Neural progenitor cell (in vitro differentiated cells): ENCODE data around the gene MME. TPM values are rescaled to one million over a fixed set of nuclear protein-coding genes. Genes with fewer than 3 reads are reported as not detected.

Experiments used
- DNase-seq: peaks from one replicate; pipeline ENCODE4 v3.0.0-alpha.2; 2016; ENCODE audit warnings: low spot score
- H2AFZ ChIP-seq: fragments of 200-600 bp; sonication (generic); replicated peaks from 2 replicates; pipeline ENCODE4 v1.6.1; 2016; ENCODE audit warnings: antibody characterized with exemption
- H3F3A ChIP-seq: fragments of 200-600 bp; sonication (generic); 2 replicates; pipeline ENCODE4 v1.6.1; 2016; ENCODE audit warnings: antibody characterized with exemption, low read depth
- H3K27ac ChIP-seq: fragments of 200-600 bp; sonication (generic); 2 replicates; pipeline ENCODE4 v1.5.1; 2016; ENCODE audit warnings: mild to moderate bottlenecking
- H3K27me3 ChIP-seq: fragments of 200-600 bp; sonication (generic); 2 replicates; pipeline ENCODE4 v1.6.1; 2016; ENCODE audit warnings: mild to moderate bottlenecking, moderate library complexity
- H3K36me3 ChIP-seq: fragments of 200-600 bp; sonication (generic); 2 replicates; pipeline ENCODE4 v1.5.1; 2016
- H3K4me1 ChIP-seq: fragments of 200-600 bp; sonication (generic); 2 replicates; pipeline ENCODE4 v1.6.1; 2016; ENCODE audit warnings: mixed run types
- H3K4me2 ChIP-seq: fragments of 200-600 bp; sonication (generic); 2 replicates; pipeline ENCODE4 v1.6.1; 2016
- H3K4me3 ChIP-seq: fragments of 200-600 bp; sonication (generic); 2 replicates; pipeline ENCODE4 v1.5.1; 2016
- H3K79me2 ChIP-seq: fragments of 200-600 bp; sonication (generic); 2 replicates; pipeline ENCODE4 v1.6.1; 2016; ENCODE audit warnings: low read depth
- H3K9ac ChIP-seq: fragments of 200-600 bp; sonication (generic); 2 replicates; pipeline ENCODE4 v1.6.1; 2016
- H3K9me3 ChIP-seq: fragments of 200-600 bp; sonication (generic); 2 replicates; pipeline ENCODE4 v1.5.1; 2016; ENCODE audit warnings: low read depth
- H4K20me1 ChIP-seq: fragments of 200-600 bp; sonication (generic); 2 replicates; pipeline ENCODE4 v1.6.1; 2016; ENCODE audit warnings: low read depth
- H3K27ac Mint-ChIP-seq: 3 replicates; pipeline ENCODE4 v1.8.0; 2021; ENCODE audit warnings: mixed read lengths
- H3K27me3 Mint-ChIP-seq: 2 replicates; pipeline ENCODE4 v1.8.0; 2022; ENCODE audit warnings: low read depth, mild to moderate bottlenecking, inconsistent platforms, moderate library complexity, mixed read lengths; ENCODE audit not compliant: insufficient read depth
- H3K36me3 Mint-ChIP-seq: 3 replicates; pipeline ENCODE4 v1.8.0; 2021; ENCODE audit warnings: mixed read lengths
- H3K4me1 Mint-ChIP-seq: 3 replicates; pipeline ENCODE4 v1.8.0; 2021; ENCODE audit warnings: mixed read lengths
- H3K4me3 Mint-ChIP-seq: 3 replicates; pipeline ENCODE4 v1.8.0; 2021; ENCODE audit warnings: mild to moderate bottlenecking, moderate library complexity, mixed read lengths
- H3K9me3 Mint-ChIP-seq: 3 replicates; pipeline ENCODE4 v1.8.0; 2020; ENCODE audit warnings: mixed read lengths
- CTCF ChIP-seq: fragments of 200-600 bp; sonication (generic); IDR thresholded peaks from 2 replicates; pipeline ENCODE4 v1.5.1; 2017; ENCODE audit warnings: antibody characterized with exemption, mild to moderate bottlenecking
- EZH2 ChIP-seq: fragments of 200-600 bp; sonication (generic); IDR thresholded peaks from 2 replicates; pipeline ENCODE4 v1.6.1; 2017; ENCODE audit warnings: antibody characterized with exemption, mild to moderate bottlenecking, moderate library complexity
- EZH2phosphoT487 ChIP-seq: fragments of 200-600 bp; sonication (generic); IDR thresholded peaks from 2 replicates; pipeline ENCODE4 v1.6.1; 2017; ENCODE audit warnings: antibody characterized with exemption
- total RNA-seq: library from RNA; depleted of rRNA; stranded (reverse); fragments of >200 nt; gene quantifications from 2 replicates; pipeline ENCODE4 v1.2.3, GENCODE V29; 2015; ENCODE audit warnings: low replicate concordance

Gene MME
- total RNA-seq, 1 donor from 2014 or later, result 5.0 TPM

GRCh38 chr3:155147588-155147987 is 67.5 kb downstream of the MME start:
- Histone ChIP-seq H2AFZ (no peak overlapping the region), H3K27ac (no peak overlapping the region), H3K27me3 (no peaks in the 10 kb centered on the region), H3K4me3 (no peak overlapping the region), H3K4me2 (no peak overlapping the region), H3K4me1 (no peaks in the 10 kb centered on the region), H4K20me1 (no peaks in the 10 kb centered on the region), H3K9me3 (no peaks in the 10 kb centered on the region), H3K9ac (no peak overlapping the region), H3K79me2 (no peaks in the 10 kb centered on the region), H3F3A (no peaks in the 10 kb centered on the region), H3K36me3 (no peaks in the 10 kb centered on the region)
- DNase-seq, result no peak
- Mint-ChIP-seq H3K36me3 (no peaks in the 10 kb centered on the region), H3K4me1 (no peaks in the 10 kb centered on the region), H3K27me3 (no peaks in the 10 kb centered on the region), H3K9me3 (no peaks in the 10 kb centered on the region), H3K27ac (no peak overlapping the region), H3K4me3 (no peak overlapping the region)
- no peak for TF ChIP-seq EZH2phosphoT487
- no peak for TF ChIP-seq CTCF
- TF ChIP-seq EZH2, result no peak

GRCh38 chr3:155149494-155149893 is 69.4 kb downstream of the MME start:
- TF ChIP-seq CTCF (no peak), EZH2phosphoT487 (no peak), EZH2 (no peak)
- no peaks in the 10 kb centered on the region for H3K36me3 ChIP-seq
- Mint-ChIP-seq H3K4me1 (no peaks in the 10 kb centered on the region), H3K4me3 (no peak overlapping the region), H3K27me3 (no peaks in the 10 kb centered on the region), H3K9me3 (no peaks in the 10 kb centered on the region), H3K36me3 (no peaks in the 10 kb centered on the region), H3K27ac (no peak overlapping the region)
- H4K20me1 ChIP-seq, result no peaks in the 10 kb centered on the region
- H3F3A ChIP-seq, result no peaks in the 10 kb centered on the region
- DNase-seq, result no peak
- no peak overlapping the region for H3K27ac ChIP-seq
- H3K79me2 ChIP-seq, result no peaks in the 10 kb centered on the region
- no peaks in the 10 kb centered on the region for H3K4me1 ChIP-seq
- H2AFZ ChIP-seq, result no peak overlapping the region
- no peak overlapping the region for H3K4me3 ChIP-seq
- H3K27me3 ChIP-seq, result no peaks in the 10 kb centered on the region
- H3K4me2 ChIP-seq, result no peak overlapping the region
- no peak overlapping the region for H3K9ac ChIP-seq
- no peaks in the 10 kb centered on the region for H3K9me3 ChIP-seq

GRCh38 chr3:155153242-155154186 is 73.4 kb downstream of the MME start:
- no peaks in the 10 kb centered on the region for H3K9me3 Mint-ChIP-seq
- Histone ChIP-seq H3K4me1 (no peaks in the 10 kb centered on the region), H2AFZ (no peak overlapping the region), H3F3A (no peaks in the 10 kb centered on the region), H3K36me3 (no peaks in the 10 kb centered on the region), H3K27ac (no peak overlapping the region), H3K4me2 (no peak overlapping the region), H3K9me3 (no peaks in the 10 kb centered on the region), H3K9ac (no peak overlapping the region), H3K79me2 (no peaks in the 10 kb centered on the region), H4K20me1 (no peaks in the 10 kb centered on the region), H3K27me3 (no peaks in the 10 kb centered on the region), H3K4me3 (no peak overlapping the region)
- no peak overlapping the region for H3K27ac Mint-ChIP-seq
- no peaks in the 10 kb centered on the region for H3K4me1 Mint-ChIP-seq
- no peak overlapping the region for H3K4me3 Mint-ChIP-seq
- no peaks in the 10 kb centered on the region for H3K27me3 Mint-ChIP-seq
- DNase-seq, result no peak
- no peaks in the 10 kb centered on the region for H3K36me3 Mint-ChIP-seq
- TF ChIP-seq EZH2 (no peak), EZH2phosphoT487 (no peak), CTCF (no peak)
